Panc1 (cell line): ENCODE results near the gene PFKFB3. TPM values are rescaled to one million over a fixed set of nuclear protein-coding genes. Genes with fewer than 3 reads are reported as not detected.
A peak's percentile ranks its signal among the peaks of the same experiment; 100 is the strongest.

ENCODE experiments used
- ATAC-seq: fragments of 200-7000 bp; cut with Tn5 transposase; 2 replicates; pipeline ENCODE4 v1.9.1; 2020; ENCODE audit warnings: mild to moderate bottlenecking, moderate library complexity
- BruUV-seq: library from RNA; stranded (reverse); fragments of 400-500 nt; replicated peaks from 2 replicates; lab custom pipeline; 2021; lab: Mats Ljungman, UMichigan
- CTCF ChIA-PET: fragments of 300-600 bp; sonication (Branson Sonifier 250); formaldehyde crosslinking; loops from one replicate; lab custom pipeline; 2022; ENCODE audit warnings: antibody characterized with exemption; lab: Charles Lee
- POLR2A ChIA-PET: fragments of 300-600 bp; sonication (Branson Sonifier 250); formaldehyde crosslinking; loops from one replicate; lab custom pipeline; 2022; ENCODE audit warnings: antibody characterized with exemption; lab: Charles Lee
- DNase-seq: peaks from one replicate; pipeline ENCODE4 v3.0.0-alpha.2; 2010; ENCODE audit warnings: low read depth, low spot score
- H3K27ac ChIP-seq: 2 replicates; pipeline ENCODE4 v1.5.1; 2011; ENCODE audit warnings: mild to moderate bottlenecking, low read length, inconsistent platforms
- H3K27me3 ChIP-seq: fragments of 200-500 bp; sonication (Bioruptor generic); 2 replicates; pipeline ENCODE4 v1.6.0; 2014; ENCODE audit warnings: low read length, inconsistent platforms; ENCODE audit not compliant: control insufficient read depth, insufficient read depth
- H3K36me3 ChIP-seq: fragments of 200-500 bp; sonication (Bioruptor generic); 2 replicates; pipeline ENCODE4 v1.5.1; 2014; ENCODE audit warnings: inconsistent platforms, mild to moderate bottlenecking, low read length, moderate library complexity; ENCODE audit not compliant: control insufficient read depth, insufficient read depth
- H3K4me1 ChIP-seq: 2 replicates; pipeline ENCODE4 v1.5.1; 2011; ENCODE audit warnings: inconsistent platforms, mild to moderate bottlenecking, low read length, moderate library complexity; ENCODE audit not compliant: control insufficient read depth, insufficient read depth
- H3K4me3 ChIP-seq, 2 experiments: 2 replicates each; pipeline ENCODE4 v1.5.1; 2011 to 2012; ENCODE audit warnings: low read depth in 2 of 2, low read length in 2 of 2, mild to moderate bottlenecking in 2 of 2, inconsistent platforms in 1 of 2, moderate library complexity in 1 of 2
- H3K9me3 ChIP-seq: fragments of 200-500 bp; sonication (Bioruptor generic); 2 replicates; pipeline ENCODE4 v1.5.1; 2014; ENCODE audit warnings: low read depth, mild to moderate bottlenecking, inconsistent platforms, low read length, moderate library complexity; ENCODE audit not compliant: control insufficient read depth, insufficient read depth
- POLR2AphosphoS5 ChIP-seq: IDR thresholded peaks from 2 replicates; pipeline ENCODE4 v1.6.1; 2012; ENCODE audit warnings: mild to moderate bottlenecking, low read depth, low read length, moderate library complexity
- SIN3A ChIP-seq: IDR thresholded peaks from 2 replicates; pipeline ENCODE4 v1.6.1; 2012; ENCODE audit warnings: low read depth, mild to moderate bottlenecking, low read length, moderate library complexity, borderline replicate concordance; ENCODE audit not compliant: insufficient read depth
- TCF7L2 ChIP-seq: IDR thresholded peaks from 2 replicates; pipeline ENCODE4 v1.6.1; 2011; ENCODE audit warnings: mild to moderate bottlenecking, low read depth, low read length, inconsistent platforms
- in situ Hi-C: cut with HindIII; loops from 2 replicates; pipeline ENCODE4 v1.10.0; 2016; ENCODE audit warnings: low sequenced_read_pairs, low pct_unique_long_range_greater_than_20kb
- intact Hi-C: fragments of 100-400 bp; cut with micrococcal nuclease; formaldehyde crosslinking; loops from one replicate; pipeline ENCODE4 v1.10.0; 2022; ENCODE audit not compliant: unreplicated experiment
- total RNA-seq: library from RNA; stranded (reverse); gene quantifications from one replicate; pipeline ENCODE4 v1.2.1, GENCODE V29; 2021; ENCODE audit not compliant: unreplicated experiment
- TF ChIP-seq, protein P1 (sequence below): fragments of 450-650 bp; IDR thresholded peaks from 2 replicates; pipeline ENCODE4 v1.5.1; 2017; ENCODE audit warnings: mild to moderate bottlenecking
- TF ChIP-seq, protein P2 (sequence below), 2 experiments: IDR thresholded peaks; 2 replicates each; pipeline ENCODE4 v1.6.1; 2011 to 2012; ENCODE audit warnings: low read depth in 2 of 2, control low read depth in 1 of 2, low read length in 1 of 2, mild to moderate bottlenecking in 1 of 2, moderate library complexity in 1 of 2; ENCODE audit not compliant: insufficient read depth in 1 of 2

Gene PFKFB3
- total RNA-seq, 1 experiment from 2014 or later, result 17.1 TPM

DNA sequence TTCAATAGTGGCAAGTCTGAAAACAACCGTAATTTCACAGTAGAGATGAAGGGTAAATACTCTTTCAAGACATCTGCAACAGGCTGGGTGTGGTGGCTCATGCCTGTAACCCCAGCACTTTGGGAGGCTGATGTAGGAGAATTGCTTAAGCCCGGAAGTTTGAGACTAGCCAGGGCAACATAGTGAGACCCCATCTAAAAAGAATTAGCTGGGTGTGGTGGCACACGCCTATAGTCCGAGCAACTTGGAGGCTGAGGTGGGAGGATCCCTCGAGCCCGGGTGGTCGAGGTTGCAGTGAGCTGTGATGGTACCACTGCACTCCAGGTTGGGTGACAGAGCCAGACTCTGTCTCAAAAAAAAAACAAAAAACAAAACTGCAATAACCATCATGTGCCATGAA is 71.8 kb downstream of the PFKFB3 start:
- Histone ChIP-seq H3K27ac (no peak overlapping the region), H3K9me3 (no peaks in the 10 kb centered on the region), H3K4me1 (no peaks in the 10 kb centered on the region), H3K4me3 (no peak overlapping the region), H3K36me3 (no peaks in the 10 kb centered on the region), H3K27me3 (no peaks in the 10 kb centered on the region)
- ATAC-seq (no peak), DNase-seq (no peak)
- no peak for TF ChIP-seq POLR2AphosphoS5
- no peak for TF ChIP-seq TCF7L2
- TF ChIP-seq, protein P1, sequence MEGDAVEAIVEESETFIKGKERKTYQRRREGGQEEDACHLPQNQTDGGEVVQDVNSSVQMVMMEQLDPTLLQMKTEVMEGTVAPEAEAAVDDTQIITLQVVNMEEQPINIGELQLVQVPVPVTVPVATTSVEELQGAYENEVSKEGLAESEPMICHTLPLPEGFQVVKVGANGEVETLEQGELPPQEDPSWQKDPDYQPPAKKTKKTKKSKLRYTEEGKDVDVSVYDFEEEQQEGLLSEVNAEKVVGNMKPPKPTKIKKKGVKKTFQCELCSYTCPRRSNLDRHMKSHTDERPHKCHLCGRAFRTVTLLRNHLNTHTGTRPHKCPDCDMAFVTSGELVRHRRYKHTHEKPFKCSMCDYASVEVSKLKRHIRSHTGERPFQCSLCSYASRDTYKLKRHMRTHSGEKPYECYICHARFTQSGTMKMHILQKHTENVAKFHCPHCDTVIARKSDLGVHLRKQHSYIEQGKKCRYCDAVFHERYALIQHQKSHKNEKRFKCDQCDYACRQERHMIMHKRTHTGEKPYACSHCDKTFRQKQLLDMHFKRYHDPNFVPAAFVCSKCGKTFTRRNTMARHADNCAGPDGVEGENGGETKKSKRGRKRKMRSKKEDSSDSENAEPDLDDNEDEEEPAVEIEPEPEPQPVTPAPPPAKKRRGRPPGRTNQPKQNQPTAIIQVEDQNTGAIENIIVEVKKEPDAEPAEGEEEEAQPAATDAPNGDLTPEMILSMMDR, result no peak
- TF ChIP-seq, protein P2, sequence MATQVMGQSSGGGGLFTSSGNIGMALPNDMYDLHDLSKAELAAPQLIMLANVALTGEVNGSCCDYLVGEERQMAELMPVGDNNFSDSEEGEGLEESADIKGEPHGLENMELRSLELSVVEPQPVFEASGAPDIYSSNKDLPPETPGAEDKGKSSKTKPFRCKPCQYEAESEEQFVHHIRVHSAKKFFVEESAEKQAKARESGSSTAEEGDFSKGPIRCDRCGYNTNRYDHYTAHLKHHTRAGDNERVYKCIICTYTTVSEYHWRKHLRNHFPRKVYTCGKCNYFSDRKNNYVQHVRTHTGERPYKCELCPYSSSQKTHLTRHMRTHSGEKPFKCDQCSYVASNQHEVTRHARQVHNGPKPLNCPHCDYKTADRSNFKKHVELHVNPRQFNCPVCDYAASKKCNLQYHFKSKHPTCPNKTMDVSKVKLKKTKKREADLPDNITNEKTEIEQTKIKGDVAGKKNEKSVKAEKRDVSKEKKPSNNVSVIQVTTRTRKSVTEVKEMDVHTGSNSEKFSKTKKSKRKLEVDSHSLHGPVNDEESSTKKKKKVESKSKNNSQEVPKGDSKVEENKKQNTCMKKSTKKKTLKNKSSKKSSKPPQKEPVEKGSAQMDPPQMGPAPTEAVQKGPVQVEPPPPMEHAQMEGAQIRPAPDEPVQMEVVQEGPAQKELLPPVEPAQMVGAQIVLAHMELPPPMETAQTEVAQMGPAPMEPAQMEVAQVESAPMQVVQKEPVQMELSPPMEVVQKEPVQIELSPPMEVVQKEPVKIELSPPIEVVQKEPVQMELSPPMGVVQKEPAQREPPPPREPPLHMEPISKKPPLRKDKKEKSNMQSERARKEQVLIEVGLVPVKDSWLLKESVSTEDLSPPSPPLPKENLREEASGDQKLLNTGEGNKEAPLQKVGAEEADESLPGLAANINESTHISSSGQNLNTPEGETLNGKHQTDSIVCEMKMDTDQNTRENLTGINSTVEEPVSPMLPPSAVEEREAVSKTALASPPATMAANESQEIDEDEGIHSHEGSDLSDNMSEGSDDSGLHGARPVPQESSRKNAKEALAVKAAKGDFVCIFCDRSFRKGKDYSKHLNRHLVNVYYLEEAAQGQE (IDR thresholded peaks at IDR 0.05; ENCODE audit: insufficient read depth in 1 of 2, low read depth in 2 of 2, low read length in 1 of 2), result no peak
- TF ChIP-seq SIN3A, result no peak
- BruUV-seq, result no TSS peak
- intact Hi-C loops (no loop called here), in situ Hi-C loops (no loop called here)
- ChIA-PET CTCF (no interaction called here), POLR2A (no interaction called here)

DNA sequence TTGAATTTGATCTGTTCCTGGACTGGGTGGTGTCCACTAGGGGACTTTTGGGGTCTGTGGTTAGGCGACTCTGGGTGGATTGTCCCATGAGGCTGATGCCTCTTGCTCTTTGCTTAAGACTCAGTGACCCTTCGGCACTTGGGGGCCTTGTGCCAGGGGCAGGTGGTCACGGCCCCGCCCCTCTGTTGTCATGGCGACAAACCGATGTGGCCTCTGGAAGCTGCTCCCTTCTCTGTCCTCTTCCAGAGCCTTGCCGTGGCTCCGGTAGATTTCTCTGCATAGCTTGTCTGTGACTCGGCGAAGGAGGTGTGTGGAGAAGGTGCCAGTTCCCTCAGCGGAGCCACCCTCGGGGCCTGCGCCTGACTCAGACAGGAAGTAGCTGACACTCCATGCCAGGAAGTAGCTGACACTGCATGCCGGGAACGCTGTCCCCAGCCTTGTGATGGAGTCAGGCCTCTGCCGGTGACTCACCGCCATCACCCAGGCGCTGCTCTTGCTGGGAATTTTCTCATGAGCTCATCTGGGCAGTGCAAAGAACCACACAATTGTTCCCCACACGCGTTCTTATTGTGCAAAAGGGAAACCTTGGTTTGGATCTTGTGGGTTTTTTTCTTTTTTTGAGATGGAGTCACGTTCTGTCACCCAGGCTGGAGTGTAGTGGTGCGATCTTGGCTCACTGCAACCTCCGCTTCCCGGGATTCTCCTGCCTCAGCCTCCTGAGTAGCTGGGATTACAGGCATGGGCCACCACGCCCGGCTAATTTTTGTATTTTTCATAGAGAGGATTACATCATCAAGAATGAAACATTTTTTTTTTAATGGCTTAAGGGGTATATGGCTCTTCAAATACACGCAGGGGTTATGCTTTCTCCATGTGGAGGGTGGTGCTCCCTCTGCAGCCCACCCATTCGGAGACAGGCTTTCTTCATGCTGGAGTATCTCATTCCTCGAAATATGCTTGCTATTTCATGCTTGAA is 72.6 kb downstream of the PFKFB3 start:
- intact Hi-C loops, result no loop called here
- no TSS peak for BruUV-seq
- TF ChIP-seq, protein P1, result no peak
- TF ChIP-seq SIN3A (no peak), TCF7L2 (no peak), POLR2AphosphoS5 (no peak)
- TF ChIP-seq, protein P2 (IDR thresholded peaks at IDR 0.05; ENCODE audit: insufficient read depth in 1 of 2, low read depth in 2 of 2, low read length in 1 of 2), result no peak
- peak; percentile 51 for DNase-seq
- ATAC-seq, result peak; percentile 93
- H3K27me3 ChIP-seq, result no peaks in the 10 kb centered on the region
- H3K4me1 ChIP-seq, result no peaks in the 10 kb centered on the region
- no peaks in the 10 kb centered on the region for H3K36me3 ChIP-seq
- H3K9me3 ChIP-seq, result no peaks in the 10 kb centered on the region
- peak overlapping the region; percentile 12 to 52; a peak in 3 of 4 replicates for H3K4me3 ChIP-seq
- in situ Hi-C loops, result no loop called here
- ChIA-PET CTCF (interaction anchor here (0.6 kb wide), 1 partner anchor 126 kb away, joined by 5 read pairs; no protein-coding TSS in a partner anchor), POLR2A (no interaction called here)
- H3K27ac ChIP-seq, result no peak overlapping the region
